GM15510 (cell line): Measurements from ENCODE around the gene TMEM169.

Experiments
- POLR2A ChIP-seq: IDR thresholded peaks from 3 replicates; pipeline ENCODE4 v1.6.1; 2011; ENCODE audit warnings: borderline replicate concordance; ENCODE audit not compliant: insufficient read length; ENCODE audit errors: extremely low read depth

The TMEM169 gene

GRCh38 chr2:216081487-216082116 is at the start of gene TMEM169, which contains the start of gene PECR:
TSS of gene TMEM169 (plus strand) at chr2:216081919. CDS start at chr2:216095964, 14,045 bp downstream.
TSS of gene PECR (minus strand) at chr2:216081809. CDS start at chr2:216081741, 68 bp downstream.
- peak; percentile 74 for TF ChIP-seq POLR2A

GRCh38 chr2:216031960-216032689 is 49.6 kb upstream of the TMEM169 start:
- TF ChIP-seq POLR2A: no peak

- no peak for TF ChIP-seq POLR2A
Observed at GRCh38 chr2:216033403-216033802, 48.3 kb upstream of the TMEM169 start.

- TF ChIP-seq POLR2A: no peak
Observed at GRCh38 chr2:216034065-216034464, 47.7 kb upstream of the TMEM169 start.

GRCh38 chr2:216039918-216040317 is 41.8 kb upstream of the TMEM169 start:
- no peak for TF ChIP-seq POLR2A

GRCh38 chr2:216041438-216041837 is 40.3 kb upstream of the TMEM169 start:
- TF ChIP-seq POLR2A: no peak

- no peak for TF ChIP-seq POLR2A
Observed at GRCh38 chr2:216043949-216044348, 37.8 kb upstream of the TMEM169 start.

GRCh38 chr2:216044883-216045486 is 36.7 kb upstream of the TMEM169 start:
- TF ChIP-seq POLR2A: no peak

- TF ChIP-seq POLR2A: no peak
Observed at GRCh38 chr2:216047397-216047796, 34.3 kb upstream of the TMEM169 start.

GRCh38 chr2:216049452-216049851 is 32.3 kb upstream of the TMEM169 start:
- TF ChIP-seq POLR2A: no peak

GRCh38 chr2:216051350-216051749 is 30.4 kb upstream of the TMEM169 start:
- no peak for TF ChIP-seq POLR2A

- no peak for TF ChIP-seq POLR2A
Observed at GRCh38 chr2:216052420-216052819, 29.3 kb upstream of the TMEM169 start.

- no peak for TF ChIP-seq POLR2A
Observed at GRCh38 chr2:216055680-216056079, 26.0 kb upstream of the TMEM169 start.

GRCh38 chr2:216056739-216057138 is 25.0 kb upstream of the TMEM169 start:
- no peak for TF ChIP-seq POLR2A

GRCh38 chr2:216057688-216058193 is 24.0 kb upstream of the TMEM169 start:
- TF ChIP-seq POLR2A: no peak
